ENCODE measurements around the gene ACTN4.

Gene ACTN4

DNA sequence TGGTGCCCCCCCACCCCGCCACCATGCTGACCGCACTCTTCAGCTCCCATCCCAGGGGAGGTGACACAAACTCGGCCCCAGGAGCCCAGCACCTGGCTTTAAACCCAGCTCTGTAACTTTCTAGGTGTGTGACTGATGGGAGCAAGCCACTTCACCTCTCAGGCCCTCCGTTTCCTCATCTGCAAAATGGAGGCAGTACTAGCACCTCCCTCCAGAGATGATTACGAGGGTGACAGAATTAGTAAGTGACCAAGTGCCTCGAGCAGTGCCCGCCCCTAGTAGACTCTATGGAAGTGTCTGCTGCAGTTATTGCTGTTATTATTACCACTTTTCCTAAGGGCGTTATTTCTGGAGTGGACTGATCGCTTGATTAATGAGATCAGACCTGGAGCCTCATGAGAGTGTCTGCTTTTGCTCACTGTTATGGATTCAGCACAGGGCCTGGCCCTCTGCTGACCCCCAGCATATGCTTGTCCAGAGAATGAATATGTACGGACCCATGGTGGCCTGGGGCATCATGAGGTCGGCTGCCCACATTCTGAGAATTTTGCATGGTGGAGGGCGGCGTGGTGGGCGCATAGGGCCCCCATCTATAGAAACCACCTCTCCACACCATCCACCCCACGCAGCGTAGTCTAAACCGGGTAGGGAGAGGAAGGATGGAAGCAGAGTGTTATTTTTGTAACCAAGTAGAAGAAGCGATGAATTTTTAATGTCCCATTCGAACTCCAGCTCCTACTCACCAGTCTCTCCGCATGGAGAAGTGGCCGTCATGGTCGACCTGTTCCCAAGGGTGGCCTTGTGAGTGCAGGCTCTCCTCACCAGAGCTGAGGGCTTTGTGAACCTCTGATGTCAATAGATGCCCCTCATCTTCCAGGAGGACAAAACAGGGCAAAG, 48.6 kb downstream of the ACTN4 start:
- DNase-seq (ENCODE audit: low spot score) = no peak

GRCh38 chr19:38696729-38697055, 49.2 kb downstream of the ACTN4 start:
- DNase-seq (ENCODE audit: low spot score) = no peak

DNA sequence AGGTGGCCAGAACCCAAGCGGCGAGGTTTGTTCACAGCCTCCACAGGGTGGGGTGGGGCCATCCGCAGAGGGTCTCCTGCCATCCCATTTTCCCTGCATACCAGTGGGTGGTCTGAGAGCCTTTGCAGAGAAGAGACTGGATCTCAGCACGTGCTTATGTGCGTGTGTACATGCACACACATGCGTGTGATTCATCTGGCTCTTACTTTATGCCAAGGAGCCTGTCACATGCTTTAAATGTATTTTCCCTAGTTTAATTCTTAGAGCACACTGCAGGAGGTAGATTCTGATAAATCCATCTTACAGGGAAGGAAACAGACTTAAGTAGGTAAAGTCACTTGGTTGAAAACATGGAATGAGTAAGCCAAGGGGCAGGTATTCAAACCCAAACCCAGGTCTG, 49.7 kb downstream of the ACTN4 start:
- no peak for DNase-seq (ENCODE audit: low spot score)

DNA sequence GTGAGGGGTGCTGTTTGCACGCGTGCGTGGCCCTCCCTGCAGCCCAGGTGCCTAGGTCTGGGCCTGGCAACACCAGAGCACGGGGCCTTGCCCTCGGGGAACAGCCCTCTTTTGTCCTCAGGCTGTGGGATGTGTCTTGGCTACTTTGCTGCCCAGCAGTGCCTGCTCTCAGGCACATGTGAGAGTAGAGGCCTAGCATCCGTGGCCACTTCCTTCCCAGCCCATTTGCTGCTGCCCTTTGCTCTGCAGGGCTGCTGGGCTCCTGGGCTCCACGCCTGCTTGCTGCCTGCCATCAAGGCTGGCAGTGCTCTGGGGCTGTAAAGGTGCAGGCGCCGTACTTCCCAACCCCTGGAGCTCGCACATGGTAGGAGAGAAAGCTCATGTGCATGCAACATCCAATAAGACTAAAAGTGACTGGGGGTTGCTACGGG, 50.2 kb downstream of the ACTN4 start:
- no peak for DNase-seq (ENCODE audit: low spot score)

DNA sequence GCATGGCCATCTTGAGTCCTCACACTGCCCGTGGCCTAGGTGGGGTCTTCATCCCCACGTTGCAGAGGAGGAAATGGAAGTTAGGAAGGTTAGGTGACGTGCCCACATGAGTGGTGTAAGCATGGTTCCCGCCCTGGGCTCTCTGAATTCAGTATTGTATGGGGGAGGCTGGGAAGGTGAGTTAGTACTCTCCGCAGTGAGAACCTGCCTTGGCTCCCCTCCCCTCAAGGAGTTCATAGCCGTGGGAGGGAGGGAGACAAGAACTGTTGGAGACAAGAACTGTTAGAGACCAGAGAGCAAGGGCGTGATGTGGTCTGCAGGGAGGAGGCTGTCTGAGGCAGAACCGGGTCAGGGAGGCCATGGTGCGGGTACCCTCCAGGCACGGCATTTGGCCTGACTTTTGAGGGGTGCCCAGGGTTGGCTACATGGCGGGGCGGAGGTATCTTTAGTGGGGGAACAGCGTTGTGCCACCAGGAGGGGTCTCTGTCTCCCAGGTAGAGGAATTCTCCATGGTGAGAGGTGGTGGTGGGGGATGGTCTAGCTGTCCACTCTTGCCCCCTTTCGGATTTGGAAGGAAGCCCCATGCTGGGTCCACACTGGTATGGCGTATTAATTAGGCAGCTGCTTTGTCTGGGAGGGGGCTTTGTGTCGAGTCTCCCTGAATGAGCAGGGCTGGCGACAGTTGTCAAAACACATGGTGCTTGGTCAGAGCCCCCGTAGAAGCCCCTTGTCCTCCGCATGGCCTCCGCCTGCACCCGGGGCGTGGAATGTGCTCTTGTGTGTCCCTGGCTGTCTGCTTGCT, 51.0 kb downstream of the ACTN4 start:
- DNase-seq (ENCODE audit: low spot score) = no peak

- no peak for DNase-seq (ENCODE audit: low spot score)
These were observed 51.5 kb downstream of the ACTN4 start for GRCh38 chr19:38699027-38699346.

DNA sequence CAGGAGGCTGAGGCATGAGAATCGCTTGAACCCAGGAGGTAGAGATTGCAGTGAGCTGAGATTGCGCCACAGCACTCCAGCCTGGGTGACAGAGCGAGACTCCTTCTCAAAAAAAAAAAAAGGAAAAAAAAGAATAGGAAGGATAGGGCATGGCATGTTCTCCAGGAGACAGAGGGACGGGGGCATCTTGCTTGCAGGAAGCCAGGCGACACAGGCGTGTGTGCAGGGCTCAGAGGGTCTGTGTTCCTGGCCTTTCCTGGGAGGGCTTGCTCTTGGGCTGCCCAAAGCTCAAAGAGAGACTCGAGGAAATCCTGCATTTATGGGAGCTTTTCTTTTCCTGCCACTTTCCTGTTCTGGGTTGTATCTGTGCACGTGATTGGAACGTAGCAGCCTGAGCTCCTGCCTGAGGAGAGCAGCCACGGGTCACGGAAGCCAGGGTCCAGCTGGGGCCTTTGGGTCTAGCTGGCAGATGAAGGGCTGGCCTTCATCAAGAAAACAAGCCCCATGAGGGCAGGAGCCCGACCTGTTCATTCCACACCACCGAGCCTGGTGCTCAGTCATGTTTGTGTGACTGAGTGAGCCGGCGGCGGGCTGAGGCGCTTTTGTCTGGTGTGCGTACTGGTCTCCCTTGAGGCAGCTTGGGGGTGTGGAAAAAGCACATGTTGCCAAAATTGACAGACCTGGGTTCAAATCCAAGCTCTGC, 52.3 kb downstream of the ACTN4 start:
- no peak for DNase-seq (ENCODE audit: low spot score)

- no peak for DNase-seq (ENCODE audit: low spot score)
These were observed 53.0 kb downstream of the ACTN4 start for GRCh38 chr19:38700350-38700901.

GRCh38 chr19:38700902-38701454, 53.5 kb downstream of the ACTN4 start:
- DNase-seq (ENCODE audit: low spot score) = no peak

GRCh38 chr19:38701455-38702063, 54.1 kb downstream of the ACTN4 start:
- DNase-seq (ENCODE audit: low spot score) = no peak

- DNase-seq (ENCODE audit: low spot score) = no peak
These were observed 54.8 kb downstream of the ACTN4 start for GRCh38 chr19:38702278-38702677.

DNA sequence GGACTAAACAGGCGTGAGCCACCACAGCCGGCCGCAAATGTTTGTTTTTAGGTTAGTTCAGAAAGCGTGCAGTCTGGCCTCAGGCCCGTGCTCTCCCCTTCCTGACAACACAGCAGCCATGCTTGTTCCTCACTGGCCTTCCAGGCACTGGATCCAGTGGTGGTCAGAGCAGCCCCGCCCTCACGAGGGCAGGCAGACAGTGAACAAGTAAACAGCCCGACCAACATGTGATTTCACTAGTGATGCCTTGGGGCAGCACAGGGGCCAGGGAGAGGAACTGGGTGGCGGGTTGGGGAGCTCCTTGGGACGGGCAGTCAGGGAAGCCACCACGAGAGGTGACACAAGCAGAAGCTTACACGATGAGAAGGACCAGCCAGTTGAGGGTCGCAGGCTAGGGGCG, 56.1 kb downstream of the ACTN4 start:
- no peak for DNase-seq (ENCODE audit: low spot score)

GRCh38 chr19:38704488-38705026, 57.1 kb downstream of the ACTN4 start:
- no peak for DNase-seq (ENCODE audit: low spot score)

GRCh38 chr19:38705197-38706019, 58.0 kb downstream of the ACTN4 start:
- no peak for DNase-seq (ENCODE audit: low spot score)

DNA sequence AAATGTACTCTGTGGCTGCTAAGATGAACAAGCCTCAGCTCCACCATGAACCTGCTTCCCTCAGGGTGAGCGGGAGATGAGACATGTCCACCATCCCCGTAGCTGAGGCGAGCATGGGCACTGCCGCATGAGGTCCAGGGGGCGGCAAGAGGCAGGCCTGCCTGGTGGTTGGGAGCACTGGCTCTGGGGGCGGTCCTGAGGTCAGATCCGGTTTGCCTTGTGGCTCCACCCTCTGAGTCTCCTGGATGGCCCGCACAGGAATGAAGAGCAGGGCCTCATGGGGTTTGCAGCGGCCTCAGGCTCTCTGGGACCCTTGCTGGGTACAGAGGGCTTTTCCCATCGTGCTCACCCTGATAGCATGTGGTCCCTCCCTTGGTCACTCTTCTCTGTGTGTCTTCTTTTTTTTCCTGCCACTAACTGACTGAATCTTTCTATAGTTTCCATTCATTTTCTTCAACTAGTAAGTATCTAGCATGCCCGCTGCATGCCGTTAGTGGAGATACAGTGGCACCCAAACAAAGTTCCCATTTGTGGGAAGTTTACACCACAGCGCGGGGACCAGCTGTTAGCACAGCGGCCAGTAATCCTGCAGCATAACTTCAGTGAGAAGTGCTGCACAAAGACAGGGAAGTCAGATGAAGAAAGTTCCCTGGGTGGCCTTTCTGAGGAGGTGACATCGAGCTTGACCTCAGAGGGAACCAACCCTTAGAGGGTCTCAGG, 59.5 kb downstream of the ACTN4 start:
- DNase-seq (ENCODE audit: low spot score) = no peak

DNA sequence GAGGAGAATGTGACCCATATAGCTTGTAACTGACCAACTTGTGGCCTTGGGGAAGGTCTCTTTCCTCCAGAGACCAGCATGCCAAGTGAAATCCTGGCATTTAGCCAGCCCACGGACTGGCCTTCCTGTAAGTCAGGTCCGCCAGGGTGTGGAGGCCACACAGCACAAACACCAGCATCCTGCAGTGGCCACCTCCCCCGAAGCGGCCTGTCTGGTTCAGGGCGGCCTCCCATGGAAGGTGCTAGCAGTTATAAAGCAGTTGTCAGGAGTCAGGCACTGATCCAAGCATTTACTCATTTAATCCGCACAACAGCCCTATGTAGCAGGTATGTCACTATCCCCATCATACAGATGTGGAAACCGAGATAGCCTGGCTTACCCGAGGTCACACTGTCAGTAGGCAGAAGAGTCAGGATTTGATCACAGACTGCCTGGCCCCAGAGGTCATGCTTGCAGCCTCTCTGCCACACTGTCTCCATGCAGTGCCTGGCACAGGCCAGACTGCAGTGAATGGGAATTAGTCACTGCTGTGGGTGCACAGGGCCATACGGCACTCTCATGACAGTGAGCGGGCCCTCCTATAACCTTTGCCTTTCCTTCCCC, 60.2 kb downstream of the ACTN4 start:
- DNase-seq (ENCODE audit: low spot score) = no peak

GRCh38 chr19:38708413-38709024, 61.1 kb downstream of the ACTN4 start:
- no peak for DNase-seq (ENCODE audit: low spot score)

- DNase-seq (ENCODE audit: low spot score) = no peak
These were observed 61.7 kb downstream of the ACTN4 start for GRCh38 chr19:38709119-38709518.

All from CD4-positive, alpha-beta T cell treated with Interleukin-15 for 4 hours (primary cell).